ENCODE results near the gene RASAL2.

The RASAL2 gene

GRCh38 chr1:178168536-178168935, 74.6 kb downstream of the RASAL2 start:
- TF ChIP-seq EZH2 (IDR thresholded peaks at IDR 0.05) (no peak), POLR2AphosphoS5 (IDR thresholded peaks at IDR 0.05; ENCODE audit: borderline replicate concordance, low read depth, low read length) (no peak), FOXP2 (optimal IDR thresholded peaks at IDR 0.05; ENCODE audit: control extremely low read depth, extremely low read length, insufficient read depth) (no peak)
- H3K4me3 ChIP-seq: no peak overlapping the region
- no peak overlapping the region for H3K27ac ChIP-seq
- H3K9me3 ChIP-seq (ENCODE audit: low read depth, low read length): no peaks in the 10 kb centered on the region
- DNase-seq (ENCODE audit: low read depth, low spot score): no peak
- H3K36me3 ChIP-seq (ENCODE audit: insufficient read depth, low read length): no peaks in the 10 kb centered on the region
- no peak overlapping the region for H3K9ac ChIP-seq (ENCODE audit: insufficient read length)

- TF ChIP-seq EZH2 (IDR thresholded peaks at IDR 0.05): no peak
- no peak for TF ChIP-seq FOXP2 (optimal IDR thresholded peaks at IDR 0.05; ENCODE audit: control extremely low read depth, extremely low read length, insufficient read depth)
- TF ChIP-seq POLR2AphosphoS5 (IDR thresholded peaks at IDR 0.05; ENCODE audit: borderline replicate concordance, low read depth, low read length): no peak
- no peak for DNase-seq (ENCODE audit: low read depth, low spot score)
- no peaks in the 10 kb centered on the region for H3K9me3 ChIP-seq (ENCODE audit: low read depth, low read length)
- H3K9ac ChIP-seq (ENCODE audit: insufficient read length): no peak overlapping the region
- no peak overlapping the region for H3K27ac ChIP-seq
- H3K36me3 ChIP-seq (ENCODE audit: insufficient read depth, low read length): no peaks in the 10 kb centered on the region
- H3K4me3 ChIP-seq: no peak overlapping the region
Measured at GRCh38 chr1:178169649-178170048, 75.7 kb downstream of the RASAL2 start.

DNA sequence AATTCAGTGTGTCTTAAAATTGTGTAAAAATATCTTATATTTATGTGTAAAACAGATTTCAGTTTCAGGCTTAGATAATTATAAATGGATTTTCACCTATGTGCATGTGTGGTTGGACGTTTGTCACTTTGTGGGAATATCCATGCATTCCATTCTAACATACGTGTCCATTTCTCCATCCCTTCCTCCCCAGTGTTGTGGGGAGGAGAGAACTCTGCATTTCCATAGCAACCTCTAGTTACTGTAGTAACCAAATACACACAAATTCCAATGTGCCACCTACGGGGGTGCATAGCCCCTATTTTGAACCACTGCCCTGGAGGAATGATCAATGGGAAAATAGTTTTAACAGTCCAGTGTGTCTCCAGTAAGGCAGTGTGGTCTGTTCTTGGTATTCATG, 79.0 kb downstream of the RASAL2 start:
- Histone ChIP-seq H3K9ac (ENCODE audit: insufficient read length) (no peak overlapping the region), H3K27ac (no peak overlapping the region), H3K4me3 (no peak overlapping the region), H3K9me3 (ENCODE audit: low read depth, low read length) (no peaks in the 10 kb centered on the region), H3K36me3 (ENCODE audit: insufficient read depth, low read length) (no peaks in the 10 kb centered on the region)
- TF ChIP-seq POLR2AphosphoS5 (IDR thresholded peaks at IDR 0.05; ENCODE audit: borderline replicate concordance, low read depth, low read length): no peak
- no peak for TF ChIP-seq FOXP2 (optimal IDR thresholded peaks at IDR 0.05; ENCODE audit: control extremely low read depth, extremely low read length, insufficient read depth)
- DNase-seq (ENCODE audit: low read depth, low spot score): no peak

GRCh38 chr1:178174539-178174938, 80.6 kb downstream of the RASAL2 start:
- DNase-seq (ENCODE audit: low read depth, low spot score): no peak
- TF ChIP-seq FOXP2 (optimal IDR thresholded peaks at IDR 0.05; ENCODE audit: control extremely low read depth, extremely low read length, insufficient read depth) (no peak), POLR2AphosphoS5 (IDR thresholded peaks at IDR 0.05; ENCODE audit: borderline replicate concordance, low read depth, low read length) (no peak)
- Histone ChIP-seq H3K27ac (no peak overlapping the region), H3K9me3 (ENCODE audit: low read depth, low read length) (no peaks in the 10 kb centered on the region), H3K9ac (ENCODE audit: insufficient read length) (no peak overlapping the region), H3K4me3 (no peak overlapping the region), H3K36me3 (ENCODE audit: insufficient read depth, low read length) (no peaks in the 10 kb centered on the region)

DNA sequence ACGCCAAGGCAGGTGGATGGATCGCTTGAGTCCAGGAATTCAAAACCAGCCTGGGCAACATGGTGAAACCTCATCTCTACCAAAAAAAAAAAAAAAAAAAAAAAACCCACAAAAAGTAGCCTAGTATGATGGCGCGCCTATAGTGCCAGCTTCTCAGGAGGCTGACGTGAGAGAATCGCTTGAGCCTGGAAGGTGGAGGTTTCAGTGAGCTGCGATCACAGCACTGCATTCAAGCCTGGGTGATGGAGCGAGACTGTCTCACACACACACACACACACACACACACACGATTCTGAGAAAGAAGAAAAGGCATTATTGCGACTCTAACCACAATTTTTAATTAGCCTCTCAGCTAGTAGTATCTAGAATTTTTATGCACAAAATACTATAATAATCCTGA, 86.5 kb downstream of the RASAL2 start:
- no peak for TF ChIP-seq EZH2 (IDR thresholded peaks at IDR 0.05)
- TF ChIP-seq POLR2AphosphoS5 (IDR thresholded peaks at IDR 0.05; ENCODE audit: borderline replicate concordance, low read depth, low read length): no peak
- H3K27ac ChIP-seq: no peak overlapping the region
- no peak overlapping the region for H3K4me3 ChIP-seq
- H3K9me3 ChIP-seq (ENCODE audit: low read depth, low read length): no peaks in the 10 kb centered on the region
- no peaks in the 10 kb centered on the region for H3K36me3 ChIP-seq (ENCODE audit: insufficient read depth, low read length)
- no peak for DNase-seq (ENCODE audit: low read depth, low spot score)
- H3K9ac ChIP-seq (ENCODE audit: insufficient read length): no peak overlapping the region

GRCh38 chr1:178183796-178184195, 89.9 kb downstream of the RASAL2 start:
- Histone ChIP-seq H3K4me3 (no peak overlapping the region), H3K27ac (no peak overlapping the region), H3K9me3 (ENCODE audit: low read depth, low read length) (no peaks in the 10 kb centered on the region), H3K36me3 (ENCODE audit: insufficient read depth, low read length) (no peaks in the 10 kb centered on the region), H3K9ac (ENCODE audit: insufficient read length) (no peak overlapping the region)
- TF ChIP-seq POLR2AphosphoS5 (IDR thresholded peaks at IDR 0.05; ENCODE audit: borderline replicate concordance, low read depth, low read length): no peak
- no peak for TF ChIP-seq FOXP2 (optimal IDR thresholded peaks at IDR 0.05; ENCODE audit: control extremely low read depth, extremely low read length, insufficient read depth)
- no peak for DNase-seq (ENCODE audit: low read depth, low spot score)

GRCh38 chr1:178188306-178188705, 94.4 kb downstream of the RASAL2 start:
- H3K9me3 ChIP-seq (ENCODE audit: low read depth, low read length): no peaks in the 10 kb centered on the region
- DNase-seq (ENCODE audit: low read depth, low spot score): no peak
- no peaks in the 10 kb centered on the region for H3K36me3 ChIP-seq (ENCODE audit: insufficient read depth, low read length)
- no peak overlapping the region for H3K4me3 ChIP-seq
- TF ChIP-seq POLR2AphosphoS5 (IDR thresholded peaks at IDR 0.05; ENCODE audit: borderline replicate concordance, low read depth, low read length) (no peak), FOXP2 (optimal IDR thresholded peaks at IDR 0.05; ENCODE audit: control extremely low read depth, extremely low read length, insufficient read depth) (no peak), EZH2 (IDR thresholded peaks at IDR 0.05) (no peak)
- no peak overlapping the region for H3K27ac ChIP-seq
- no peak overlapping the region for H3K9ac ChIP-seq (ENCODE audit: insufficient read length)

DNA sequence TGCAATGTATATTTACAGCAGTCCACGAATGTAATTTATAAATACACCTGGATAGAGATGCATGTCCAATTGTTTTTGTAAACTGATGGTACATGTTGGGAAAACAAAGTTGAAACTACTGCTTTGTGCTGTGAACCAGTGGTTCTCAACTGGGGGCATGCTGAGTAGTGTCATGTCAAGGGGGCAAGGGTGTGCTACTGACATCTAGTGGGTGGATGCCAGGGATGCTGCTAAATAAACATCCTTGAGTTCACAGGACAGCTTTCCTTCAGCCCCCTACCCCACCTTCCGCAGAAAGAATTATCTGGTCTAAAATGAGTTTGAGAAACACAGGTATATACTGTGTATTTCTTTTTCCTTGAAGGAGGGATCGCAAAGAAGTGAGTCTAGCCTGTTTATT, 95.9 kb downstream of the RASAL2 start:
- Histone ChIP-seq H3K9me3 (ENCODE audit: low read depth, low read length) (no peaks in the 10 kb centered on the region), H3K4me3 (no peak overlapping the region), H3K27ac (no peak overlapping the region), H3K9ac (ENCODE audit: insufficient read length) (no peak overlapping the region), H3K36me3 (ENCODE audit: insufficient read depth, low read length) (no peaks in the 10 kb centered on the region)
- TF ChIP-seq FOXP2 (optimal IDR thresholded peaks at IDR 0.05; ENCODE audit: control extremely low read depth, extremely low read length, insufficient read depth): no peak
- no peak for TF ChIP-seq POLR2AphosphoS5 (IDR thresholded peaks at IDR 0.05; ENCODE audit: borderline replicate concordance, low read depth, low read length)
- no peak for TF ChIP-seq EZH2 (IDR thresholded peaks at IDR 0.05)
- no peak for DNase-seq (ENCODE audit: low read depth, low spot score)

DNA sequence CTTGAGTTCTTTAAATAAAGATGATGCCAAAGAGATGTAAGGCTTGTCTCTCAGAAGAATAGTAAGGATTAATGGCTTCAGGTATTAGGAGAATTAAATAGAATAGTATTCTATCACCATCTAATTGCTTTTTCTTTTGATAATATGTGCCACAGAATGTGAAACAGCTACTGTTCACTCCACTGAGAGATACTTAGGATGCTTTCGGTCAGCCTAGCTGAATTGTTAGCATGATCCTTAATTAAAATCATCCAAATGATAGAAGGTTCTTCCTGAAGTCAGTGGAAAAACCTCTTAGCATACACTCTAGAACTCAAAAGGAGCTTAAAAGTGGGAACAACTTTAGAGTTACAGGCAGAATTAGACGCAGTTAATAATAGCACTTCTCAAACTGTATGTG, 97.0 kb downstream of the RASAL2 start:
- no peak overlapping the region for H3K27ac ChIP-seq
- no peak for DNase-seq (ENCODE audit: low read depth, low spot score)
- H3K9me3 ChIP-seq (ENCODE audit: low read depth, low read length): no peaks in the 10 kb centered on the region
- H3K36me3 ChIP-seq (ENCODE audit: insufficient read depth, low read length): no peaks in the 10 kb centered on the region
- H3K4me3 ChIP-seq: no peak overlapping the region
- TF ChIP-seq POLR2AphosphoS5 (IDR thresholded peaks at IDR 0.05; ENCODE audit: borderline replicate concordance, low read depth, low read length): no peak
- TF ChIP-seq FOXP2 (optimal IDR thresholded peaks at IDR 0.05; ENCODE audit: control extremely low read depth, extremely low read length, insufficient read depth): no peak
- no peak for TF ChIP-seq EZH2 (IDR thresholded peaks at IDR 0.05)
- H3K9ac ChIP-seq (ENCODE audit: insufficient read length): no peak overlapping the region
